ENCODE measurements around the gene CNTFR.
"Not testable (repeated sequence)": the region's sequence is repeated elsewhere in the genome, so short reads cannot be mapped to it uniquely, and the experiment has no call there.

CNTFR gene

GRCh38 chr9:34552986-34553385 is 36.5 kb downstream of the CNTFR start:
- DNase-seq = no peak

DNA sequence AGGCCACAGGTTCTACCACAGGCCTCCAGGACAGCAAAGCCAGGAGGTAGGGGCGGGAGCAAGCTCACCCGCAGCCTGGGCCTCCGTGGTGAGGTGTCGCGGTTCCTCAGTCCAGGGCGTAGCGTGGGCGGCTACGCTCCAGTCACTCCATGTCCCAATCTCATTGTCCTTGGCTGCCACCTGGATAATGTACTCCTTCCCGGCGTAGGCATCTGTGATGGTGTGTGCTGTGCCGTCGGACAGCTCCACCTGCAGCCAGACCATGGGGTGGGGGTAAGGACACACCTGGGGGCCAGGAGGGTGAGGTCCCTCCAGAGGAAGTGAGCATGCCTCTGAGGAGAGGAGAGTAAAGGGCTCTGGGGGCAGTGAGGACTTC is 36.9 kb downstream of the CNTFR start:
- DNase-seq = no peak

- no peak for DNase-seq
These were observed 37.5 kb downstream of the CNTFR start for GRCh38 chr9:34551751-34552605.

DNA sequence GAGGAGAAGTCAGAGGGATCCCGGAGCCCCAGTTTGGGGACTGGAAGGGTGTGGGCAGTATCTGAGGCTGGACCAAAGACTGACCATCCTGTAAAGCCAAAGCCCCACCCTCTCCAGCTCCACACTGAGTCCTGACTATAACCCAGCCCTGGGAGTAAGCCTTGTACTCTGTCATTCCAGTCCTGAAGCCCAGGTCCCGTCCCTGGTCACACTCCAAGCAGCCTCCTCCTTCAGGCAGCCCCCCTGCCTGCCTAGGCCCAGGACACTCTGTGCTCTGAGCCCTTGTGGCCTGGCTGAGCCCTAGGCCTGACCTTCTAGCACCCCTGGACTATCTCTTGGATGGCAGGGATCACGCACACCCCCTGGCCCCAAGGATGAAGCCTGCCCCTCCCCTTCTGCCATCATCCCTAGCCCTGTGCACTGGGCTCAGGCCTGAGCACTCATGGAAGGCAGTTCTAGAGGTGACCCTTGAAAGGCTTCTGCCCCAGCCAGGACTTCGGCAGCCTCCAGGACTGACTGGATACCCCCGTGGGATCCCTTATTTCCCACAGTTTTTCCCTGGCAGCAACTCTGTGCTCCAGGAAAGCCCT is 38.7 kb downstream of the CNTFR start:
- no peak for DNase-seq

DNA sequence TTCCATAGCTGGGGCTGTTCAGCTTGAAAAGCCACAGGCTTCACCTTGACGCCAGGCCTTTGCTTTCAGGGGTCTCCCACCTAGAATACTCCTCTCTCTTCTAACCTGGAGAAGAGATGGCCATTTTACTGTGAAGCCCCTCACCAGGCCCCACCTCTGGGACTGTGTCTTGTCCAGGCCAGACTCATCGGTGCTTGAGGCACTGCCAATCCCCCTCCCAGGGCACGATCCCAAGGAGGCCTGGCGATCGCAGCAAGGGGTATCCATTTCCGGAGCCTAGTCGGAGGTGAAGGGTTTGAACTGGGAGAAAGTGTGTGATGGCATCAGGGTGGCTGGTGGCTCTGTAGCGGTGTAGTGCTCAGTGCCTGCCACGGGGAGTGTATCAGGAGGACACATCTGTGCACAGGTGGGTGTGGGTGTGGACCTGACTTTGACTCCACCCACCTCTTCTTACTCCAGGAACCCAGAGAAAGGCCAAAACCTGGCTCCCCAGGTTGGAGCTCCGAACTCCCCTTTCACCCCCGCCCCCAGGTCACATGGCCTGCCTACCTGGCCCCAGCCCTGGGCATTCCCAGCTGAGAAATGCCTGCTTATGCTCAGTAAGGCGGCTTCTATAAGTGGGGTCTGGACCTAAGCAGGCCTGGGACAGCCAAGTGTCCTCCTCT is 39.4 kb downstream of the CNTFR start:
- DNase-seq = no peak

DNA sequence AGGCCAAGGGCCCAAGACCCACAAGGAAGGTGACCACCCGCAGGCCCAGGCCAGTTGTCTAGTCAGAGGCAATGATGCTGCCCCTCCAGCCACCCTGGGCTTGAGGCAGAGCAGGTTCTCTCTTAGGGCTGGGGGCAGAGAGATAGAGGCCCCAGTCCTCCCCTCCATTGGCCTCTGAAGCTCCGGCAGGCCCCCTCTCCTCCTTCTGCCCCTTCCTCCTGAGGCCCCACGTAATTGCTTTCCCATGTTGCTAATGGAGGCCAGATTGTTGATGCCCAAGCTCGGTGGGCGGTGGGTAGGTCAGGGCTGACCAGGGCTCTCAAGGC is 40.2 kb downstream of the CNTFR start:
- no peak for DNase-seq

- DNase-seq = peak; percentile 24
These were observed 41.4 kb downstream of the CNTFR start for GRCh38 chr9:34547960-34548611.

- DNase-seq = peak; percentile 40
These were observed 42.4 kb downstream of the CNTFR start for GRCh38 chr9:34546834-34547827.

- no peak for DNase-seq
These were observed 43.3 kb downstream of the CNTFR start for GRCh38 chr9:34546102-34546833.

DNA sequence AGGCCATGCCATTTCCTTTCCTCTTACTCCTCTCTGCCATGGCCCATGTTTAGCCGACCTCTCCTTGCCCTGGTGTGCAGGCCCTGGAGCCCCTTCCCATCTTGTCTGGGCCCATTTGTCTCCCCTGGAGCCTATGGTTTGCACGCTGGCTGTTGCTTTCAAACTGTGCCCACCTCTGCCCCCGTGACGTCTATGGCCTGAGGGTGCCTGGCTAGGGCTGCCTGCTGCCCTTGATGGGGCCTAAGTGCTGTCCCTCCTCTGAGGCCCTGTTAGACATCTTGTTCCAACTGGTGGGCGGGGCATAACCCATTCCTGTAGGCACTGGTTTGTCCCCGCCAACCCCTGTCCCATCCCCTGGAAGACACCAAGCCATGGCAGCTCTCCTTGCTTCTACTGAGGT is 44.0 kb downstream of the CNTFR start:
- DNase-seq = no peak

DNA sequence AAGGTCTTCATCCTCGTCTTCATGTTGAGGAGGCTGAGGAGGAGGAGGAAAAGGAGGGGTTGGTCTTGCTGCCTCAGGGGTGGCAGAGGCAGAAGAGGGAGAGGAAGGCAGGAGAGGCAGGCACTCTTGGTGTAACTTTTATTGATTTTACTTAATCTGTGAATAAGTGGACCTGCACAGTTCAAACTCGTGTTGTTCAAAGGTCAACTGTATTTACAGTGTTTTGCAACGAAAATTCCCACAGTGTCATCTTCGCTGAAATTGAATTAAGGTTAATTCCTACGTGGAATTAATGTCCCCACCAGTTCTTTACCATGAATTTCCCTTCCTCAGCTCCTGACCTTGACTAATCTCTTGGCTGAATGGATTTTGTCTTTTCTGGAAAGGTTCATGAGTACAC is 45.5 kb downstream of the CNTFR start:
- DNase-seq = no peak

DNA sequence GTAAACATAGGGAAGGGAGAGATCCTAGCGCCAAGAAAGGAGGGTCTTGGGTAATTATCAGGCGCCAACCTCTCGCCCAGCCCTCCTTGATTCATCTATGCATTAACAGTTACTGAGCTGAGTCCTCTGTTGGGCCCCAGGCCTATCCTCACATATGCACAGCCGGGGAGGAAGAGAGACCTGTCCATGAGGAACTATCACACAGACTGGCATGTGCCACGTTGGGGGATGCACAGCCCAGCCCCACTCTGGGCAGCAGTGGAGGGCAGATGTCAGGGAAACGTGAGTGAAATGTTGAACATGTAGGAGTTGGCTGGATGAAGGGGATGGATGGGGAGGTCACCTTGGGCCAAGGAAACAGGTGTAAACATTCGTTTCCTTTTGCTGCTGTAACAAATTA is 48.0 kb downstream of the CNTFR start:
- no peak for DNase-seq

GRCh38 chr9:34540827-34541226 is 48.7 kb downstream of the CNTFR start:
- no peak for DNase-seq

DNA sequence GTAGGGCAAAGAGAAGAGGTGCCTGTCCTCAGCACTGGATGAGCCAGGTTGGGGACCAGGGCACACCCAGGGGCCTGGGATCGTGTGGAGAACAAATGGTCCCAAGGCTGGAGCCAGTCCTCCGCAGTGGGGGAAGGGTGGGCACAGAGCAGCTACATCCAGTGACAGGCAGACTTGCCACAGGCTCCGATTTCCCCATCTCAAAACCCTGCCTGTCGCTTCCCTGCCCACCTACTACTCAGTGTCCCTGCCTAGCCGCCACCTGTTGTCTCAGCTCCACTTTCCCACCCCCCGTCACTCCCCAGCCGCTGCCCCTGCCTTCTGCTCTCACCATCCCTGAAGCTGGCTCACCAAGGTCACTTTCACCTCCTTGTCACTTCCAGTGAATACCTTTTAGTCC is 52.8 kb downstream of the CNTFR start:
- DNase-seq = no peak

DNA sequence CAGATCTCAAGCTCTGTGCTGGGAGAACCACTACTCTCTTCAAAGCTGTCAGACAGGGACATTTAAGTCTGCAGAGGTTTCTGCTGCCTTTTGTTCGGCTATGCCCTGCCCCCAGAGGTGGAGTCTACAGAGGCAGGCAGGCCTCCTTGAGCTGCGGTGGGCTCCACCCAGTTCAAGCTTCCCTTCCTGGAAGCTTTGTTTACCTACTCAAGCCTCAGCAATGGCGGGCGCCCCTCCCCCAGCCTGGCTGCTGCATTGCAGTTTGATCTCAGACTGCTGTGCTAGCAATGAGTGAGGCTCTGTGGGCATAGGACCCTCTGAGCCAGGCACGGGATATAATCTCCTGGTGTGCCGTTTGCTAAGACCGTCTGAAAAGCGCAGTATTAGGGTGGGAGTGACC is 57.5 kb downstream of the CNTFR start:
- DNase-seq = not testable (repeated sequence)

DNA sequence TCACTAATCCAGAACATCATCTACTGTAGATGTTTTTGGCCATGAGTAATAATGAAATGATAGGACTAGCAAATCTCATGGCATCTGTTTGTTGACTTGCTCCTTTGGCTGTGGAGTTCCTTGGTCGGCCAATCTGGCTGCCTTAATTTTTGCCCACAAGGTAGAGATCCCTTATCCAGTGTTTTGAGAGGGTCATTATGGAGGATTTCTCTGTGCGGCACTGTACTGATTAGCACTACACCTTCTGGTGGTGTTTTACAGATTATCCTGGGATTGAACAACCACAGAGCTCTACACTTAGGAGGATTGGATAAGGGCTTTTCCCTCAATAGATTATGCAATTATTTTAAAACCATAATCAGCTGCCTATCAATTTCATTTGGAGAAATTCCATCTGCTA is 63.5 kb downstream of the CNTFR start:
- no peak for DNase-seq

- no peak for DNase-seq
These were observed 65.2 kb downstream of the CNTFR start for GRCh38 chr9:34524349-34524748.

DNA sequence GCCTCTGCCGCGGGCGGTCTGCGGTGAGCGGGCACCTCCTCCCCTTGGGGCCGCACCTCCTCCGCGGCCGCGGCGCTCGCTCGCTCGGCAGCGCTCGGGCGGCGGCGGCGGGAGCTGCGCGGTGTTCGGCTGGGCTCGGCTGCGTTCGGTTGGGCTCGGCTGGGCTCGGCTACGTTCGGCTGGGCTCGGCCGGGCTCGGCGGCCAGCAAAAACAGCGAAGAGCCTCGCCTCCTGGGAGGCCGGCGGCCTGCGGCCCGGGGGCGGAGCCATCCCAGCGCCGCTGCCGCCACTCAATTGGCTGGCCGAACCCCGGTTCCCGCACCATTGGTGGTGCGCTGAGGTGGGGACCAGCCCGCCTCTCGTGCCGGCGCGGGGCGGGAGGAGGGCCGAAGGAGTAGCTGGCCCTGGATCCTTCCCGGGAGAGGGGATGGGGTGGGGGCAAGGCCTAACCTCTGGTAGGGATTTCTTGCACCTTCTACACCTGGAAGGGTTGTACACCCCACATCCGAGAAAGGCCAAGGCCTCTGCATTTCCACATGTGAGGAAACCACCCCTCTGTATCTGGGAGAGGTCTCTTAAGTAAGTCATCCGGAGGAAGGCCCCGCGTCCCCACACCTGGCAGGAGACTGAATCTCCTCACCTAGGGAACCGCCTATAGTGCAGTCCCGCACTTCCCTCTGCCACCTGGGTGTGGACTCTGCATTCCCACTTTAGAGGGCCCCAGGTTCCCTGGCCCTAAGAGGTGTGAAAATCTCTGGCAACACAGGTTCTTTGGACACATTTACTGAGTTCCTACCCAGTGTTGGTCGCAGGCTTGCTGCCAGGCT is 66.3 kb downstream of the CNTFR start, which contains the start of gene ENHO:
TSS of gene ENHO (minus strand) at position 20 of the 827 bp plus-strand sequence. CDS start 1,295 bp downstream, outside the sequence.
- peak; percentile 93 for DNase-seq

GRCh38 chr9:34522091-34522887 is 67.2 kb downstream of the CNTFR start:
- no peak for DNase-seq
